Esophagus squamous epithelium (tissue), 5 donors: ENCODE data around the gene MAD2L2. TPM values are rescaled to one million over a fixed set of nuclear protein-coding genes. Genes with fewer than 3 reads are reported as not detected.

Source experiments
- DNase-seq: peaks from one replicate; lab custom pipeline; 2025; lab: John Stamatoyannopoulos, UW
- H3K27ac ChIP-seq, 4 donors: fragments of 200-600 bp; sonication (generic); one replicate each; pipeline ENCODE4 v1.5.1; 2016 to 2019; ENCODE audit warnings: mild to moderate bottlenecking in 1 of 4
- H3K27me3 ChIP-seq, 4 donors: fragments of 200-600 bp; sonication (generic); 1 replicate in 3 of 4; 2 replicates in 1 of 4; pipeline versions ENCODE4 v1.5.1 to v1.6.0; 2017 to 2021; ENCODE audit warnings: antibody characterized with exemption in 1 of 4
- H3K36me3 ChIP-seq, 3 donors: fragments of 200-600 bp; sonication (generic); one replicate each; pipeline ENCODE4 v1.5.1; 2016 to 2019
- H3K4me1 ChIP-seq, 3 donors: fragments of 200-600 bp; sonication (generic); one replicate each; pipeline ENCODE4 v1.5.1; 2017 to 2019
- H3K4me3 ChIP-seq, 4 donors: fragments of 200-600 bp; sonication (generic); 1 replicate in 3 of 4; 2 replicates in 1 of 4; pipeline ENCODE4 v1.5.1; 2016 to 2019; ENCODE audit warnings: mild to moderate bottlenecking in 2 of 4, moderate library complexity in 1 of 4
- H3K9me3 ChIP-seq, 3 donors: fragments of 200-600 bp; sonication (generic); one replicate each; pipeline ENCODE4 v1.5.1; 2016 to 2019
- CTCF ChIP-seq, 6 experiments: fragments of 450-650 bp in 4 of 6; fragments of 200-600 bp in 2 of 6; sonication (generic) in 2 of 6; IDR thresholded peaks; one replicate each; pipeline ENCODE4 v1.5.1; 2016 to 2019; ENCODE audit warnings: antibody characterized with exemption in 6 of 6, mild to moderate bottlenecking in 4 of 6, moderate library complexity in 4 of 6
- POLR2A ChIP-seq, 4 donors: fragments of 450-650 bp; IDR thresholded peaks; one replicate each; pipeline ENCODE4 v1.6.1; 2017; ENCODE audit warnings: antibody characterized with exemption in 4 of 4, mild to moderate bottlenecking in 4 of 4, moderate library complexity in 3 of 4
- WGBS, 2 donors: methylation state at CpG; one replicate each; pipeline ENCODE4 v1.1.5; 2018; 5-methylcytosine and 5-hydroxymethylcytosine counted together
- intact Hi-C: fragments of 100-400 bp; cut with DNase I; formaldehyde crosslinking; loops from one replicate; pipeline ENCODE4 v1.15.0; 2022
- total RNA-seq, 4 donors: library from RNA; depleted of rRNA; stranded (reverse); fragments of >200 nt; gene quantifications; one replicate each; pipeline ENCODE4 v1.1.0, GENCODE V29; 2016
- donor health status: DM: yes; HTN: yes; CAD: no.

MAD2L2 gene
- total RNA-seq, 4 donors from 2014 or later = 12.1 to 22.8 (median 18.9) TPM

GRCh38 chr1:11671544-11672286, 9.2 kb downstream of the MAD2L2 start:
- no peak for TF ChIP-seq POLR2A (IDR thresholded peaks at IDR 0.05)
- no peak for TF ChIP-seq CTCF (IDR thresholded peaks at IDR 0.05)
- intact Hi-C loops = no loop called here
- Histone ChIP-seq H3K27me3 (no peaks in the 10 kb centered on the region), H3K36me3 (peaks cover 10 to 84% (median 18%) of the 10 kb centered on the region in 3 donors), H3K4me1 (no peaks in the 10 kb centered on the region), H3K9me3 (no peaks in the 10 kb centered on the region), H3K27ac (no peak overlapping the region), H3K4me3 (no peak overlapping the region)
- DNase-seq = no peak
- 78 to 92% methylated on average over 2 to 4 of the region's 14 CpGs for WGBS, 2 donors

GRCh38 chr1:11671205-11671543, 9.8 kb downstream of the MAD2L2 start:
- no peak for TF ChIP-seq CTCF (IDR thresholded peaks at IDR 0.05)
- no peak for TF ChIP-seq POLR2A (IDR thresholded peaks at IDR 0.05)
- Histone ChIP-seq H3K27me3 (no peaks in the 10 kb centered on the region), H3K9me3 (no peaks in the 10 kb centered on the region), H3K36me3 (peaks cover 10 to 79% (median 18%) of the 10 kb centered on the region in 3 donors), H3K4me3 (no peak overlapping the region), H3K27ac (no peak overlapping the region), H3K4me1 (no peaks in the 10 kb centered on the region)
- no peak for DNase-seq
- WGBS, 2 donors = 100% methylated on average over 1 of the region's 6 CpGs; no CpG with 5 or more reads in 1 of the 2 donors
- intact Hi-C loops = no loop called here

GRCh38 chr1:11670747-11671146, 10.2 kb downstream of the MAD2L2 start:
- peaks cover 10 to 75% (median 18%) of the 10 kb centered on the region in 3 donors for H3K36me3 ChIP-seq
- H3K27me3 ChIP-seq = no peaks in the 10 kb centered on the region
- no peak for DNase-seq
- TF ChIP-seq CTCF (IDR thresholded peaks at IDR 0.05) (no peak), POLR2A (IDR thresholded peaks at IDR 0.05) (no peak)
- H3K27ac ChIP-seq = no peak overlapping the region
- H3K4me1 ChIP-seq = no peaks in the 10 kb centered on the region
- no peaks in the 10 kb centered on the region for H3K9me3 ChIP-seq
- no peak overlapping the region for H3K4me3 ChIP-seq
- WGBS, 2 donors = 47 to 74% methylated on average over 5 to 6 of the region's 6 CpGs
- intact Hi-C loops = no loop called here

GRCh38 chr1:11668516-11668915, 12.4 kb downstream of the MAD2L2 start:
- no peak for TF ChIP-seq CTCF (IDR thresholded peaks at IDR 0.05)
- no peak for TF ChIP-seq POLR2A (IDR thresholded peaks at IDR 0.05)
- Histone ChIP-seq H3K4me1 (peaks cover 2 to 15% (median 3%) of the 10 kb centered on the region in 3 donors), H3K9me3 (no peaks in the 10 kb centered on the region), H3K27me3 (no peaks in the 10 kb centered on the region), H3K4me3 (no peak overlapping the region), H3K27ac (no peak overlapping the region), H3K36me3 (peaks cover 0 to 52% (median 8%) of the 10 kb centered on the region in 3 donors)
- no peak for DNase-seq
- intact Hi-C loops = no loop called here
- WGBS, 2 donors = 77 to 84% methylated on average over 9 to 11 of the region's 14 CpGs

- peaks cover 2 to 16% (median 3%) of the 10 kb centered on the region in 3 donors for H3K4me1 ChIP-seq
- H3K4me3 ChIP-seq = peak overlapping the region; percentile 61 to 97 (median 72)
- DNase-seq = no peak
- TF ChIP-seq CTCF (IDR thresholded peaks at IDR 0.05) (no peak), POLR2A (IDR thresholded peaks at IDR 0.05) (no peak)
- peaks cover 0 to 44% (median 3%) of the 10 kb centered on the region in 3 donors for H3K36me3 ChIP-seq
- intact Hi-C loops = no loop called here
- peak overlapping the region; percentile 80 to 92 (median 86) for H3K27ac ChIP-seq
- no peaks in the 10 kb centered on the region for H3K27me3 ChIP-seq
- no peaks in the 10 kb centered on the region for H3K9me3 ChIP-seq
- WGBS, 2 donors = 2 to 3% methylated on average over 4 to 20 of the region's 66 CpGs
Measured at GRCh38 chr1:11664336-11665065, 16.4 kb downstream of the MAD2L2 start.
